Measurements from ENCODE around the gene TP63. TPM values are rescaled to one million over a fixed set of nuclear protein-coding genes. Genes with fewer than 3 reads are reported as not detected.

TP63 gene
- total and polyA plus RNA-seq, 2 experiments from 2014 or later: not detected

DNA sequence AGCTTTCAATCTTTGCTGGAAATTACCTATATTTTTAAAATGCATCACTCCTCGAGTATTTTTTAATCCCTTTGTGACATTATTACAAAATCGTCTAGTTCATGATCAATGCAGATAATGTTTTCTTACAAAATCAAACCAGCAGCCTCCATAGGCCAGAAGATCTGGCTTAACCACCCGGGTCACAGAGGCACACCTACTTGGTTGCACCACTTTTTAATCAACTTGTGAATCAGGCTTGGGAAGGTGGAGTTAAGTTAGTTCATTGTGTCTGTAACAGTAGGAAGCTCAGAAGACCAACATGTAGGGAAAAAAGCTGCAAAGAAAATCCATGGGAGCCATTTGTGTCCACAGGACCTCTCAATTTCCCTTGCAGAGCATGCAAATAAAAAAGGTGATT lies 148.0 kb downstream of the TP63 start (continued):
- TF ChIP-seq, protein P1, sequence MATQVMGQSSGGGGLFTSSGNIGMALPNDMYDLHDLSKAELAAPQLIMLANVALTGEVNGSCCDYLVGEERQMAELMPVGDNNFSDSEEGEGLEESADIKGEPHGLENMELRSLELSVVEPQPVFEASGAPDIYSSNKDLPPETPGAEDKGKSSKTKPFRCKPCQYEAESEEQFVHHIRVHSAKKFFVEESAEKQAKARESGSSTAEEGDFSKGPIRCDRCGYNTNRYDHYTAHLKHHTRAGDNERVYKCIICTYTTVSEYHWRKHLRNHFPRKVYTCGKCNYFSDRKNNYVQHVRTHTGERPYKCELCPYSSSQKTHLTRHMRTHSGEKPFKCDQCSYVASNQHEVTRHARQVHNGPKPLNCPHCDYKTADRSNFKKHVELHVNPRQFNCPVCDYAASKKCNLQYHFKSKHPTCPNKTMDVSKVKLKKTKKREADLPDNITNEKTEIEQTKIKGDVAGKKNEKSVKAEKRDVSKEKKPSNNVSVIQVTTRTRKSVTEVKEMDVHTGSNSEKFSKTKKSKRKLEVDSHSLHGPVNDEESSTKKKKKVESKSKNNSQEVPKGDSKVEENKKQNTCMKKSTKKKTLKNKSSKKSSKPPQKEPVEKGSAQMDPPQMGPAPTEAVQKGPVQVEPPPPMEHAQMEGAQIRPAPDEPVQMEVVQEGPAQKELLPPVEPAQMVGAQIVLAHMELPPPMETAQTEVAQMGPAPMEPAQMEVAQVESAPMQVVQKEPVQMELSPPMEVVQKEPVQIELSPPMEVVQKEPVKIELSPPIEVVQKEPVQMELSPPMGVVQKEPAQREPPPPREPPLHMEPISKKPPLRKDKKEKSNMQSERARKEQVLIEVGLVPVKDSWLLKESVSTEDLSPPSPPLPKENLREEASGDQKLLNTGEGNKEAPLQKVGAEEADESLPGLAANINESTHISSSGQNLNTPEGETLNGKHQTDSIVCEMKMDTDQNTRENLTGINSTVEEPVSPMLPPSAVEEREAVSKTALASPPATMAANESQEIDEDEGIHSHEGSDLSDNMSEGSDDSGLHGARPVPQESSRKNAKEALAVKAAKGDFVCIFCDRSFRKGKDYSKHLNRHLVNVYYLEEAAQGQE (IDR thresholded peaks at IDR 0.05; ENCODE audit: unreplicated experiment): no peak
- TF ChIP-seq ZNF331 (CRISPR knock-in tag; IDR thresholded peaks at IDR 0.05; ENCODE audit: low read depth): no peak
- TF ChIP-seq, protein P2, sequence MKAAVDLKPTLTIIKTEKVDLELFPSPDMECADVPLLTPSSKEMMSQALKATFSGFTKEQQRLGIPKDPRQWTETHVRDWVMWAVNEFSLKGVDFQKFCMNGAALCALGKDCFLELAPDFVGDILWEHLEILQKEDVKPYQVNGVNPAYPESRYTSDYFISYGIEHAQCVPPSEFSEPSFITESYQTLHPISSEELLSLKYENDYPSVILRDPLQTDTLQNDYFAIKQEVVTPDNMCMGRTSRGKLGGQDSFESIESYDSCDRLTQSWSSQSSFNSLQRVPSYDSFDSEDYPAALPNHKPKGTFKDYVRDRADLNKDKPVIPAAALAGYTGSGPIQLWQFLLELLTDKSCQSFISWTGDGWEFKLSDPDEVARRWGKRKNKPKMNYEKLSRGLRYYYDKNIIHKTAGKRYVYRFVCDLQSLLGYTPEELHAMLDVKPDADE (IDR thresholded peaks at IDR 0.05): no peak
- no peak for TF ChIP-seq EZH2 (IDR thresholded peaks at IDR 0.05; ENCODE audit: low read depth, unreplicated experiment)
- no peak for TF ChIP-seq ZNF114 (CRISPR knock-in tag; IDR thresholded peaks at IDR 0.05)
- no peak for TF ChIP-seq EZH2phosphoT487 (IDR thresholded peaks at IDR 0.05; ENCODE audit: unreplicated experiment)
- TF ChIP-seq CREB1 (CRISPR knock-in tag; IDR thresholded peaks at IDR 0.05; ENCODE audit: low read depth): no peak
- no peak for TF ChIP-seq JUNB (IDR thresholded peaks at IDR 0.05; ENCODE audit: unreplicated experiment)
- no peak for TF ChIP-seq STAT1 (IDR thresholded peaks at IDR 0.05; ENCODE audit: unreplicated experiment)

DNA sequence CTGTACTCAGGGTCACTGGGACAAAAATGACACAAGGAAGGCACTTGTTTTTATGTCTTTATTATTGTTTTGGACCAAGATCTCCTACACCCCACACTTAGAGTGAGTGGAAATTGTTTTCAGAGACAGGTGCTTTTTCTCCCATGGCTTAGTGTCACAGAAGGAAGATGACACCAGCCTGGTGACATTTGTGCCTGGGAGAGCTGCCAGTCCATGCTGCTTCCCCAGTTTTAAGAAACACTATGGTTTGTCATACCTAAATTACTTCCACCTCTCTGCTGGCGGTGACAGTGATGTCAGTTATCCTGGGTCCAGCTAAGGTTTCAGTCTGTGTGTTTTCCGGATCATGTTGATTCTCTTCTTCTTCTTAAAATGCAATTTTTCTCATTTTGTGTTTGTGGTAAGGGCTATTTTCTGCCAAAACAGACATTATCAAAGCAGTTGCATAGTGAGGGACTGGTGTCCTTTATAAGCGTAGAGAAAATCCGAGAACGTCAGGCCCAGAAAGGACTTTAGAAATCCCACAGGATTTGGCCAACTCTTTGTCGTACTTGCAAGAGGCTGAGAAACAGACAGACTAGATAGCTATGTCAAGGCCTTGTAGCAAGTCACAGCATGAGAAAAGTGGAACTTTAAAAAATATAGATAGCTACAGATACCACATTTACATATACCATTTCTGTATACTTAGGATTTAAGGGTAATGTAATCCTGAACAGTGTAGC lies 149.5 kb downstream of the TP63 start:
- no peaks in the 10 kb centered on the region for H3K9me2 ChIP-seq (ENCODE audit: insufficient read depth)
- no peak overlapping the region for H3K4me3 ChIP-seq
- H3K4me1 ChIP-seq (ENCODE audit: insufficient read depth): peaks cover 8% of the 10 kb centered on the region; the same call in 1 of the 2 replicates
- Mint-ChIP-seq H3K4me1 (peaks cover 16% of the 10 kb centered on the region), H3K36me3 (ENCODE audit: low read depth) (no peaks in the 10 kb centered on the region), H3K4me3 (no peak overlapping the region), H3K27ac (no peak overlapping the region), H3K27me3 (ENCODE audit: insufficient read depth, low read depth, poor library complexity) (peaks cover 41% of the 10 kb centered on the region), H3K9me3 (no peaks in the 10 kb centered on the region)
- ATAC-seq (no peak), DNase-seq (ENCODE audit: low spot score) (no peak)
- no peaks in the 10 kb centered on the region for H3F3A ChIP-seq (replicated peaks; ENCODE audit: low read depth)
- H3K4me2 ChIP-seq: no peak overlapping the region
- H3K27me3 ChIP-seq (ENCODE audit: insufficient read depth): peaks cover 63% of the 10 kb centered on the region
- TF ChIP-seq ZNF331 (CRISPR knock-in tag; IDR thresholded peaks at IDR 0.05; ENCODE audit: low read depth) (no peak), POLR2AphosphoS5 (IDR thresholded peaks at IDR 0.05; ENCODE audit: low read depth) (no peak), NANOG (IDR thresholded peaks at IDR 0.05; ENCODE audit: borderline replicate concordance) (no peak), ZNF114 (CRISPR knock-in tag; IDR thresholded peaks at IDR 0.05) (no peak)
- TF ChIP-seq, protein P2 (IDR thresholded peaks at IDR 0.05): no peak
- TF ChIP-seq, protein P3, sequence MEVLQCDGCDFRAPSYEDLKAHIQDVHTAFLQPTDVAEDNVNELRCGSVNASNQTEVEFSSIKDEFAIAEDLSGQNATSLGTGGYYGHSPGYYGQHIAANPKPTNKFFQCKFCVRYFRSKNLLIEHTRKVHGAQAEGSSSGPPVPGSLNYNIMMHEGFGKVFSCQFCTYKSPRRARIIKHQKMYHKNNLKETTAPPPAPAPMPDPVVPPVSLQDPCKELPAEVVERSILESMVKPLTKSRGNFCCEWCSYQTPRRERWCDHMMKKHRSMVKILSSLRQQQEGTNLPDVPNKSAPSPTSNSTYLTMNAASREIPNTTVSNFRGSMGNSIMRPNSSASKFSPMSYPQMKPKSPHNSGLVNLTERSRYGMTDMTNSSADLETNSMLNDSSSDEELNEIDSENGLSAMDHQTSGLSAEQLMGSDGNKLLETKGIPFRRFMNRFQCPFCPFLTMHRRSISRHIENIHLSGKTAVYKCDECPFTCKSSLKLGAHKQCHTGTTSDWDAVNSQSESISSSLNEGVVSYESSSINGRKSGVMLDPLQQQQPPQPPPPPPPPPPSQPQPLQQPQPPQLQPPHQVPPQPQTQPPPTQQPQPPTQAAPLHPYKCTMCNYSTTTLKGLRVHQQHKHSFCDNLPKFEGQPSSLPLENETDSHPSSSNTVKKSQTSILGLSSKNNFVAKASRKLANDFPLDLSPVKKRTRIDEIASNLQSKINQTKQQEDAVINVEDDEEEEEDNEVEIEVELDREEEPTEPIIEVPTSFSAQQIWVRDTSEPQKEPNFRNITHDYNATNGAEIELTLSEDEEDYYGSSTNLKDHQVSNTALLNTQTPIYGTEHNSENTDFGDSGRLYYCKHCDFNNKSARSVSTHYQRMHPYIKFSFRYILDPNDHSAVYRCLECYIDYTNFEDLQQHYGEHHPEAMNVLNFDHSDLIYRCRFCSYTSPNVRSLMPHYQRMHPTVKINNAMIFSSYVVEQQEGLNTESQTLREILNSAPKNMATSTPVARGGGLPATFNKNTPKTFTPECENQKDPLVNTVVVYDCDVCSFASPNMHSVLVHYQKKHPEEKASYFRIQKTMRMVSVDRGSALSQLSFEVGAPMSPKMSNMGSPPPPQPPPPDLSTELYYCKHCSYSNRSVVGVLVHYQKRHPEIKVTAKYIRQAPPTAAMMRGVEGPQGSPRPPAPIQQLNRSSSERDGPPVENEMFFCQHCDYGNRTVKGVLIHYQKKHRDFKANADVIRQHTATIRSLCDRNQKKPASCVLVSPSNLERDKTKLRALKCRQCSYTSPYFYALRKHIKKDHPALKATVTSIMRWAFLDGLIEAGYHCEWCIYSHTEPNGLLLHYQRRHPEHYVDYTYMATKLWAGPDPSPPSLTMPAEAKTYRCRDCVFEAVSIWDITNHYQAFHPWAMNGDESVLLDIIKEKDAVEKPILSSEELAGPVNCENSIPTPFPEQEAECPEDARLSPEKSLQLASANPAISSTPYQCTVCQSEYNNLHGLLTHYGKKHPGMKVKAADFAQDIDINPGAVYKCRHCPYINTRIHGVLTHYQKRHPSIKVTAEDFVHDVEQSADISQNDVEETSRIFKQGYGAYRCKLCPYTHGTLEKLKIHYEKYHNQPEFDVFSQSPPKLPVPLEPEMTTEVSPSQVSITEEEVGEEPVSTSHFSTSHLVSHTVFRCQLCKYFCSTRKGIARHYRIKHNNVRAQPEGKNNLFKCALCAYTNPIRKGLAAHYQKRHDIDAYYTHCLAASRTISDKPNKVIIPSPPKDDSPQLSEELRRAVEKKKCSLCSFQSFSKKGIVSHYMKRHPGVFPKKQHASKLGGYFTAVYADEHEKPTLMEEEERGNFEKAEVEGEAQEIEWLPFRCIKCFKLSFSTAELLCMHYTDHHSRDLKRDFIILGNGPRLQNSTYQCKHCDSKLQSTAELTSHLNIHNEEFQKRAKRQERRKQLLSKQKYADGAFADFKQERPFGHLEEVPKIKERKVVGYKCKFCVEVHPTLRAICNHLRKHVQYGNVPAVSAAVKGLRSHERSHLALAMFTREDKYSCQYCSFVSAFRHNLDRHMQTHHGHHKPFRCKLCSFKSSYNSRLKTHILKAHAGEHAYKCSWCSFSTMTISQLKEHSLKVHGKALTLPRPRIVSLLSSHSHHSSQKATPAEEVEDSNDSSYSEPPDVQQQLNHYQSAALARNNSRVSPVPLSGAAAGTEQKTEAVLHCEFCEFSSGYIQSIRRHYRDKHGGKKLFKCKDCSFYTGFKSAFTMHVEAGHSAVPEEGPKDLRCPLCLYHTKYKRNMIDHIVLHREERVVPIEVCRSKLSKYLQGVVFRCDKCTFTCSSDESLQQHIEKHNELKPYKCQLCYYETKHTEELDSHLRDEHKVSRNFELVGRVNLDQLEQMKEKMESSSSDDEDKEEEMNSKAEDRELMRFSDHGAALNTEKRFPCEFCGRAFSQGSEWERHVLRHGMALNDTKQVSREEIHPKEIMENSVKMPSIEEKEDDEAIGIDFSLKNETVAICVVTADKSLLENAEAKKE (CRISPR knock-in tag; IDR thresholded peaks at IDR 0.05): no peak
- no peak overlapping the region for H2AFZ ChIP-seq
- no peak overlapping the region for H3K27ac ChIP-seq (ENCODE audit: low read depth)
- no peaks in the 10 kb centered on the region for H3K36me3 ChIP-seq (ENCODE audit: insufficient read depth)
- H4K20me1 ChIP-seq (replicated peaks; ENCODE audit: insufficient read depth): no peaks in the 10 kb centered on the region
- no peaks in the 10 kb centered on the region for H3K79me2 ChIP-seq (replicated peaks; ENCODE audit: insufficient read depth)

Data from GM23338 (cell line).